HepG2 (cell line): ENCODE results near the gene CHAF1A. TPM values are rescaled to one million over a fixed set of nuclear protein-coding genes. Genes with fewer than 3 reads are reported as not detected.

Experiments used
- DRAP1 ChIP-seq: IDR thresholded peaks from 2 replicates; pipeline ENCODE4 v1.6.1; 2016; ENCODE audit warnings: missing genetic modification reagents, missing compliant biosample characterization
- ESRRA ChIP-seq: sonication (generic); formaldehyde crosslinking; IDR thresholded peaks from 2 replicates; pipeline ENCODE4 v1.5.1; 2020; ENCODE audit warnings: mild to moderate bottlenecking, low read depth, missing genetic modification reagents
- JUN ChIP-seq: sonication (generic); formaldehyde crosslinking; IDR thresholded peaks from 2 replicates; pipeline ENCODE4 v1.4.0; 2020; ENCODE audit warnings: mild to moderate bottlenecking, missing genetic modification reagents
- MAFG ChIP-seq: sonication (generic); formaldehyde crosslinking; IDR thresholded peaks from 2 replicates; pipeline ENCODE4 v1.5.1; 2020; ENCODE audit warnings: mild to moderate bottlenecking, missing genetic modification reagents
- MATR3 ChIP-seq: sonication (generic); formaldehyde crosslinking; IDR thresholded peaks from 2 replicates; pipeline ENCODE4 v1.4.0; 2020; ENCODE audit warnings: missing genetic modification reagents
- MEIS1 ChIP-seq: sonication (generic); formaldehyde crosslinking; IDR thresholded peaks from 2 replicates; pipeline ENCODE4 v1.9.0; 2021; ENCODE audit warnings: mild to moderate bottlenecking, missing genetic modification reagents, moderate library complexity, borderline replicate concordance
- MNT ChIP-seq: fragments of 450-650 bp; IDR thresholded peaks from 2 replicates; pipeline ENCODE4 v1.6.1; 2016
- PAWR ChIP-seq: sonication (generic); formaldehyde crosslinking; IDR thresholded peaks from 2 replicates; pipeline ENCODE4 v1.4.0; 2020; ENCODE audit warnings: missing genetic modification reagents, mild to moderate bottlenecking, borderline replicate concordance
- RBAK ChIP-seq: sonication (generic); formaldehyde crosslinking; IDR thresholded peaks from 2 replicates; pipeline ENCODE4 v1.5.1; 2020; ENCODE audit warnings: mild to moderate bottlenecking, missing genetic modification reagents
- RFXAP ChIP-seq: sonication (generic); formaldehyde crosslinking; IDR thresholded peaks from 2 replicates; pipeline ENCODE4 v1.4.0; 2020; ENCODE audit warnings: missing genetic modification reagents, borderline replicate concordance
- RORA ChIP-seq: sonication (generic); formaldehyde crosslinking; IDR thresholded peaks from 2 replicates; pipeline ENCODE4 v1.5.0; 2020; ENCODE audit warnings: mild to moderate bottlenecking, missing genetic modification reagents, moderate library complexity
- SNAI1 ChIP-seq: sonication (generic); formaldehyde crosslinking; IDR thresholded peaks from 2 replicates; pipeline ENCODE4 v1.5.0; 2020; ENCODE audit warnings: mild to moderate bottlenecking, missing genetic modification reagents, borderline replicate concordance
- THRA ChIP-seq: sonication (generic); formaldehyde crosslinking; IDR thresholded peaks from 2 replicates; pipeline ENCODE4 v1.4.0; 2020; ENCODE audit warnings: missing genetic modification reagents, borderline replicate concordance
- ZBED4 ChIP-seq: sonication (generic); formaldehyde crosslinking; IDR thresholded peaks from 2 replicates; pipeline ENCODE4 v1.4.0; 2020; ENCODE audit warnings: missing genetic modification reagents, borderline replicate concordance
- ZBTB42 ChIP-seq: sonication (generic); formaldehyde crosslinking; IDR thresholded peaks from 2 replicates; pipeline ENCODE4 v1.5.0; 2020; ENCODE audit warnings: mild to moderate bottlenecking, missing genetic modification reagents
- ZNF274 ChIP-seq: sonication (generic); formaldehyde crosslinking; IDR thresholded peaks from 2 replicates; pipeline ENCODE4 v1.5.1; 2020; ENCODE audit warnings: mild to moderate bottlenecking, missing genetic modification reagents
- ZNF3 ChIP-seq: IDR thresholded peaks from 2 replicates; pipeline ENCODE4 v1.7.0; 2017; ENCODE audit warnings: inconsistent platforms
- ZNF362 ChIP-seq: sonication (generic); formaldehyde crosslinking; IDR thresholded peaks from 2 replicates; pipeline ENCODE4 v1.4.0; 2020; ENCODE audit warnings: missing genetic modification reagents, mild to moderate bottlenecking, borderline replicate concordance
- ZNF367 ChIP-seq: sonication (generic); formaldehyde crosslinking; IDR thresholded peaks from 2 replicates; pipeline ENCODE4 v1.4.0; 2020; ENCODE audit warnings: missing genetic modification reagents, borderline replicate concordance
- ZNF569 ChIP-seq: sonication (generic); formaldehyde crosslinking; IDR thresholded peaks from 2 replicates; pipeline ENCODE4 v1.5.0; 2020; ENCODE audit warnings: mild to moderate bottlenecking, missing genetic modification reagents, moderate library complexity, borderline replicate concordance
- ZNF572 ChIP-seq: sonication (generic); formaldehyde crosslinking; IDR thresholded peaks from 2 replicates; pipeline ENCODE4 v1.5.1; 2020; ENCODE audit warnings: mild to moderate bottlenecking, missing genetic modification reagents
- ZNF776 ChIP-seq: sonication (generic); formaldehyde crosslinking; IDR thresholded peaks from 2 replicates; pipeline ENCODE4 v1.4.0; 2020; ENCODE audit warnings: mild to moderate bottlenecking, missing genetic modification reagents
- polyA plus RNA-seq, 8 experiments: library from polyadenylated mRNA; depleted of rRNA in 3 of 8; stranded (reverse) in 7 of 8; unstranded in 1 of 8; fragments of >200 nt; fragmentation: Illumina TruSeq in 4 of 8; extraction: Trizol in 4 of 8; gene quantifications; 2 replicates each; pipeline versions ENCODE4 v1.2.1 to v1.2.3, GENCODE V29; 2011 to 2016; ENCODE audit warnings: low read depth in 4 of 8, missing spikeins in 1 of 8, mixed read lengths in 1 of 8; ENCODE audit not compliant: insufficient read depth in 1 of 8
- total RNA-seq, 5 experiments: library from RNA; depleted of rRNA; stranded (reverse); fragments of >200 nt; fragmentation: Illumina TruSeq; extraction: Trizol; gene quantifications; 2 replicates each; pipeline ENCODE4 v1.2.3, GENCODE V29; 2016; ENCODE audit warnings: low read depth in 1 of 5

The CHAF1A gene
- total and polyA plus RNA-seq, 2 of the 13 experiments (the other 11 are each of a cell fraction or from before 2014, with no cell fraction given) = 11.0 to 34.8 TPM

- TF ChIP-seq ZNF362 (CRISPR knock-in tag) (peak; percentile 98), MEIS1 (CRISPR knock-in tag) (no peak), DRAP1 (CRISPR knock-in tag) (no peak), RFXAP (CRISPR knock-in tag) (peak; percentile 61; the same call in 1 of the 2 replicates), RORA (no peak), ESRRA (CRISPR knock-in tag) (no peak), ZNF776 (CRISPR knock-in tag) (no peak), SNAI1 (CRISPR knock-in tag) (no peak), ZNF274 (CRISPR knock-in tag) (0 out of 2 replicates have a peak, but pooled peaks have one; percentile 56), ZNF572 (CRISPR knock-in tag) (no peak), ZBED4 (peak; percentile 17; the same call in 1 of the 2 replicates), THRA (CRISPR knock-in tag) (peak; percentile 31; the same call in 1 of the 2 replicates), MATR3 (CRISPR knock-in tag) (no peak), ZBTB42 (CRISPR knock-in tag) (no peak), MNT (peak; percentile 66), RBAK (CRISPR knock-in tag) (no peak), ZNF367 (CRISPR knock-in tag) (no peak), ZNF3 (CRISPR knock-in tag) (no peak), ZNF569 (CRISPR knock-in tag) (no peak), PAWR (no peak), MAFG (CRISPR knock-in tag) (no peak), JUN (CRISPR knock-in tag) (no peak)
Measured at GRCh38 chr19:4457654-4458395, 55.4 kb downstream of the CHAF1A start, which contains the start of gene UBXN6 (continued).
